22Rv1 (cell line): ENCODE results near the gene MARCKSL1.

Experiments
- H3K27ac ChIP-seq: fragments of 450-650 bp; 2 replicates; pipeline ENCODE4 v1.5.1; 2017
- CTCF ChIP-seq: fragments of 450-650 bp; IDR thresholded peaks from 2 replicates; pipeline ENCODE4 v1.5.1; 2017; ENCODE audit warnings: mild to moderate bottlenecking
- ZFX ChIP-seq: fragments of 450-650 bp; IDR thresholded peaks from 2 replicates; pipeline ENCODE4 v1.6.1; 2017; ENCODE audit warnings: antibody characterized with exemption, borderline replicate concordance

MARCKSL1 gene

GRCh38 chr1:32332290-32333079, 3.5 kb downstream of the MARCKSL1 start:
- TF ChIP-seq CTCF = no peak
- TF ChIP-seq ZFX = no peak
- peak overlapping the region; percentile 89 for H3K27ac ChIP-seq

GRCh38 chr1:32331549-32331948, 4.5 kb downstream of the MARCKSL1 start:
- TF ChIP-seq CTCF (no peak), ZFX (no peak)
- peak overlapping the region; percentile 89 for H3K27ac ChIP-seq

GRCh38 chr1:32330558-32331151, 5.4 kb downstream of the MARCKSL1 start:
- H3K27ac ChIP-seq = peak overlapping the region; percentile 89
- TF ChIP-seq CTCF = no peak
- no peak for TF ChIP-seq ZFX

- TF ChIP-seq CTCF = no peak
Observed at GRCh38 chr1:32329931-32330466, 6.0 kb downstream of the MARCKSL1 start.

GRCh38 chr1:32327204-32327603, 8.8 kb downstream of the MARCKSL1 start:
- TF ChIP-seq ZFX (no peak), CTCF (no peak)
- H3K27ac ChIP-seq = no peak overlapping the region

More at GRCh38 chr1:32329931-32330466, 6.0 kb downstream of the MARCKSL1 start:
- H3K27ac ChIP-seq = peak overlapping the region; percentile 89; the same call in 1 of the 2 replicates

- H3K27ac ChIP-seq = peak overlapping the region; percentile 92
- TF ChIP-seq ZFX (no peak), CTCF (no peak)
Observed at GRCh38 chr1:32321712-32322291, 14.2 kb downstream of the MARCKSL1 start.
